HG02798 (cell line): ENCODE measurements around the gene PRR30.
A peak's percentile ranks its signal among the peaks of the same experiment; 100 is the strongest.

Source experiments
- ATAC-seq: cut with Tn5 transposase; IDR thresholded peaks from one replicate; pipeline ENCODE4 v1.9.1; 2021; ENCODE audit warnings: mild to moderate bottlenecking; ENCODE audit not compliant: unreplicated experiment, poor library complexity

Gene PRR30

GRCh38 chr2:27108221-27108620, 31.0 kb downstream of the PRR30 start:
- ATAC-seq, result no peak

- no peak for ATAC-seq
Measured at GRCh38 chr2:27105981-27106380, 33.2 kb downstream of the PRR30 start.

- no peak for ATAC-seq
Measured at GRCh38 chr2:27102329-27102728, 36.9 kb downstream of the PRR30 start.

GRCh38 chr2:27100036-27100435, 39.2 kb downstream of the PRR30 start:
- ATAC-seq, result no peak

- no peak for ATAC-seq
Measured at GRCh38 chr2:27099334-27099955, 39.8 kb downstream of the PRR30 start.

GRCh38 chr2:27097341-27097740, 41.9 kb downstream of the PRR30 start:
- ATAC-seq, result no peak

GRCh38 chr2:27096748-27097297, 42.4 kb downstream of the PRR30 start:
- ATAC-seq, result no peak

- ATAC-seq, result peak; percentile 65
Measured at GRCh38 chr2:27095745-27096651, 43.2 kb downstream of the PRR30 start.

GRCh38 chr2:27095427-27095744, 43.8 kb downstream of the PRR30 start:
- no peak for ATAC-seq

- ATAC-seq, result no peak
Measured at GRCh38 chr2:27094353-27094984, 44.7 kb downstream of the PRR30 start.

GRCh38 chr2:27093430-27094352, 45.5 kb downstream of the PRR30 start:
- ATAC-seq, result no peak

- ATAC-seq, result no peak
Measured at GRCh38 chr2:27092696-27093429, 46.3 kb downstream of the PRR30 start.

- ATAC-seq, result no peak
Measured at GRCh38 chr2:27091746-27092695, 47.2 kb downstream of the PRR30 start.

GRCh38 chr2:27089111-27089954, 49.9 kb downstream of the PRR30 start:
- ATAC-seq, result no peak

GRCh38 chr2:27088634-27089033, 50.6 kb downstream of the PRR30 start:
- ATAC-seq, result no peak

- no peak for ATAC-seq
Measured at GRCh38 chr2:27087823-27088410, 51.3 kb downstream of the PRR30 start.
